Bone marrow (tissue), 2 donors: ENCODE results near the gene IGLL5.
"Not testable (repeated sequence)": the region's sequence is repeated elsewhere in the genome, so short reads cannot be mapped to it uniquely, and the experiment has no call there.

ENCODE experiments used
- DNase-seq, 2 donors: peaks; one replicate each; lab custom pipeline; 2025; lab: John Stamatoyannopoulos, UW

The IGLL5 gene

GRCh38 chr22:22900527-22901205, 13.1 kb downstream of the IGLL5 start:
- DNase-seq = not testable (repeated sequence)

DNA sequence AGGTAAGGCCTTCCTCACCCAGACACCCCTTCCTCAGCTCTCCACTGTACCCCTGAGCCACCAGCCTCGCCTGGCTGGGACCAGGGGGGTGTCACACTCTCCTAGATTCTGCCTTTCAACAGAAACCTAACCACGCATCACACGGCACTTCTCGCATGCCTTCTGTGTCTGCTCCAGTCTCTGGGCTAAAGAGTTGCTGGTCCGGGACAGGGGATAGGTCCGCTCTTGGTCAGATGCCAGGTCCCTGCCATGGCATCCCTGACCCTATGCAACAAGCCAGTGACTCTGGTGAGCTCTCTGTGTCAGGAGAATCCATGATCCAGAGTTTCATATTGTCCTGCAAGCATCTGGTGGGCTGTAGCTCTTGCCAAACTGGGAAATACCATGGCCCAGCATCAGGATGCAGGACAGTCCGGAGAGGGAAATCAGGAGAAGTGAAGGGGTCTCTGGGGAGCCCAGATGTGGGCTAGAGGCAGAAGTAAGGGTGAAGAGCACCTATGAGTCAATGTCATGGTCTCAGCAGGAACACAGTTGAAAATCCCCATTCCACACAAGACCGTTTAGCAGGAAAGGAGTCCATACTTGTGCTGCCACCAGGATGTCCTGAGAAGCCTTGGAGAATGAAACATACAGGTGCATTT, 14.1 kb downstream of the IGLL5 start:
- DNase-seq = no peak

- no peak for DNase-seq
Observed at GRCh38 chr22:22902247-22903001, 14.8 kb downstream of the IGLL5 start.

- DNase-seq = no peak
Observed at GRCh38 chr22:22903355-22903777, 15.8 kb downstream of the IGLL5 start.

DNA sequence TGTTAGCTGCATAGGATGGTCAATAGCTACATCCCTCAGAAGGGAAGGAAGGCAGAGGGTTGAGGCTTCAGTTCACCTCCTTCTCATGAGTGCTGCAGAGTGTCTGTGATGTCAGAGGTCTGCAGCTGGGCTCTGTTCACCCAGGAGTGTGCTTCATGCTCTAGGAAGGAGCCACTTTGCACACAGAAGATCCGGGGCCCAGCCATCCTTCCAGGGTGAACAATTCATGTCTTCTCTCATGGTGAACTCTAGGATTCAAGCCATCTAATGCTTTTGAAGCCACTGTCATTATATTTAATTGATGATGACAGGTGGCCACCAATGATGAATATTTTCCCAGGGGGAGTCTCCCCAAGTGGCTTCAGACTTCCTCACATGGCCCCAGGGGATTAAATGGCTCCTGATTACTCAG, 16.2 kb downstream of the IGLL5 start:
- DNase-seq = not testable (repeated sequence)

DNA sequence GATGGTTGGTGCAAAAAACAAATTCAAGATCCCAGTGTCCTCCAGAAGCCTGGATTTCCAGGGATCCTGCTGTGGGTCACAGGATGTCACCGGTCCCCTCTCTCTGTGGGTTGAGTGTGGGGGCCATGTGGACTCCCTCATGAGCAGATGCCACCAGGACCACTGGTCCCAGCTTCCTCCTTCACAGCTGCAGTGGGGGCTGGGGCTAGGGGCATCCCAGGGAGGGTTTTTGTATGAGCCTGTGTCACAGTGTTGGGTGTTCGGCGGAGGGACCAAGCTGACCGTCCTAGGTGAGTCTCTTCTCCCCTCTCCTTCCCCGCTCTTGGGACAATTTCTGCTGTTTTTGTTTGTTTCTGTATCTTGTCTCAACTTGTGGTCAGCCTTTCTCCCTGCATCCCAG, 17.1 kb downstream of the IGLL5 start:
- DNase-seq = not testable (repeated sequence)

GRCh38 chr22:22906391-22906790, 18.8 kb downstream of the IGLL5 start:
- not testable (repeated sequence) for DNase-seq

GRCh38 chr22:22906907-22907550, 19.4 kb downstream of the IGLL5 start:
- no peak for DNase-seq

DNA sequence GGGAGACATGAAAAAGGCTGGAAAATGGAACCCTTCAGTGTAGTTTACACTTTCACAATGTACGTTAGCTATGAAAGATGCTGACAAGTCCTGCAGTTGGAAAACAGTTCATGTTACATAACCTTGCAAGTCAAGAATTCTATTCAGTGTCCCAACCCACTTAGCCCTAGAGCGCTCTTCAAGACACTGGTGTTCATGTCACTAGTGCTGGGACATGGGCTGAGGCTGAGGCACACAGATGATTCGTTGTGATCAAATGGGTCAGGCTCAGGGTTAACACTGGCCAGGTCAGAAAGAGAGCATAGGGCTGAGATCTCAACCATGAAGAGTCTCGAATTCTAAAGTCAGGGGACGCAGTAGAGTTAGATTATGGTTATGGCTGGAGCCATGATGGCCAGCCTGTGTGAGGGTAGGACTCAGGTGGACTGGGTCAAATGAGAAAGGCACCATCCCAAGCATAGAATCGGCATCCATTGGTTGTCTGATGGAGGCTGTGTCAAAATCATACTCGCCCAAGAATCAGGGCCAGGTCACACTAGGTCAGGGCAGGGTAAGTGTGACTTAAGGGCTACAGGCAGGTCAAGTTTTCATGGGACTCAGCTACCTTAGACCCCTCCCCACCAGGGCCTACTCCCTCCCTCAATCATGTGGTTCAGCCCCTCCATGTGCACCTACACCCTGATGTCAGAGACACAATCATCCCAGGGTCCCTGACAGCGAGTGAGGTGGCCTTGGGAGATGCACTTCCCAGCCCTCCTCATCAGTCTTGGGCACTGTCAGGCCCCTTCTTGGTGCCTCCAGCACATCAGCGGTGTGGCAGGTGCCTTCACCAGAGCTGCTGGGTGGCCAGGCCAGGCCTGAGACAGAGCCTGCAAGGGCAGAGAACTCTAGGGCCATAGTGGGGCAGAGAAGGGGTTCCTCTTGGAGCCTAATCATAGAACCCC, 20.2 kb downstream of the IGLL5 start:
- no peak for DNase-seq

DNA sequence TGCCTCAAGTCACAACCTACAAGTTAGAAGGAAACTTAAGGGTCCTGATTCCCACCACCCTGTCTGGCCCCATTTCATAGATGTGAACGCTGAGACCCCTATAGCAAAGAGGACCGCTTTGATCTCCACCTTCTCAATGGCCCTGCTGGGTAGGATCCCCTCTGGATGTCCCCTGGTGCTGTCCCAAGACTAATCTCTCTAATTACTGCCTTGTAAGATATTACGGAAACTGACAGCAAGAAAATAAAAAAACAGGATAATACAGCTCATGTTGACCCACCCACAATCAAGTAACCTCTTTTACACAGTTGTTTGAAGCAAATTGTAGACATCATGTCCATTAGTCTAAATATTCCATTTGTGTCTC, 20.9 kb downstream of the IGLL5 start:
- DNase-seq = no peak

GRCh38 chr22:22908941-22909604, 21.5 kb downstream of the IGLL5 start:
- no peak for DNase-seq

- DNase-seq = no peak
Observed at GRCh38 chr22:22909605-22910271, 22.1 kb downstream of the IGLL5 start.

- DNase-seq = no peak
Observed at GRCh38 chr22:22910272-22911240, 22.9 kb downstream of the IGLL5 start.

- no peak for DNase-seq
Observed at GRCh38 chr22:22911327-22912134, 23.9 kb downstream of the IGLL5 start.

- no peak for DNase-seq
Observed at GRCh38 chr22:22912135-22912987, 24.7 kb downstream of the IGLL5 start.

DNA sequence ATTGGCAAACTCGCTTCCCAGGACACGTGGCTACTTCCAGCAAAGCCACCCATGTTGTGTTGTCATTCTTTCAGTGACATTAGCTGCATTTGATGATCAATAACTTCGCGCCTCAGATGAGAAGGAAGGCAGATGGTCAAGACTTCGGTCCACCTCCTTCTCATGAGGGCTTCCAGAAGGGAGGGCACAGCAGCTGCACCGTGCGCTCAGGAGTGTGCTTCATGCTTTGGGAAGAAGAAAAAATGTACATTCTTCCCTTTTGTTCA, 25.3 kb downstream of the IGLL5 start:
- no peak for DNase-seq

GRCh38 chr22:22913989-22914388, 26.4 kb downstream of the IGLL5 start:
- no peak for DNase-seq
